HEK293T (cell line): Measurements from ENCODE around the gene ASCL3.
"Not testable (repeated sequence)": the region's sequence is repeated elsewhere in the genome, so short reads cannot be mapped to it uniquely, and the experiment has no call there.

Source experiments
- CTCF ChIA-PET: fragments of 350-600 bp; formaldehyde crosslinking; extraction: SDS; loops from one replicate; lab custom pipeline; 2021; ENCODE audit warnings: antibody characterized with exemption, inconsistent platforms; lab: Yijun Ruan, JAX
- POLR2A ChIA-PET: fragments of 350-600 bp; formaldehyde crosslinking; extraction: SDS; loops from one replicate; lab custom pipeline; 2020; ENCODE audit warnings: antibody characterized with exemption, inconsistent platforms; lab: Yijun Ruan, JAX
- DNase-seq: peaks from one replicate; pipeline ENCODE4 v3.0.0; 2012; ENCODE audit warnings: mixed read lengths; ENCODE audit errors: extremely low spot score
- ARNT ChIP-seq: fragments of 450-650 bp; IDR thresholded peaks from 2 replicates; pipeline ENCODE4 v1.6.1; 2017; ENCODE audit warnings: mild to moderate bottlenecking
- BHLHE40 ChIP-seq: fragments of 450-650 bp; IDR thresholded peaks from 2 replicates; pipeline ENCODE4 v1.6.1; 2016; ENCODE audit warnings: mild to moderate bottlenecking, moderate library complexity, borderline replicate concordance
- CTBP1 ChIP-seq: fragments of 450-650 bp; IDR thresholded peaks from 2 replicates; pipeline ENCODE4 v1.6.1; 2016; ENCODE audit warnings: borderline replicate concordance
- ELF4 ChIP-seq: fragments of 450-650 bp; IDR thresholded peaks from 2 replicates; pipeline ENCODE4 v1.6.1; 2017; ENCODE audit warnings: antibody characterized with exemption
- FOXA1 ChIP-seq: fragments of 450-650 bp; IDR thresholded peaks from 2 replicates; pipeline ENCODE4 v1.6.1; 2016; ENCODE audit warnings: mild to moderate bottlenecking
- FOXK2 ChIP-seq: fragments of 450-650 bp; IDR thresholded peaks from 2 replicates; pipeline ENCODE4 v1.6.1; 2016; ENCODE audit warnings: mild to moderate bottlenecking
- FOXM1 ChIP-seq: fragments of 450-650 bp; IDR thresholded peaks from 2 replicates; pipeline ENCODE4 v1.6.1; 2017; ENCODE audit warnings: mild to moderate bottlenecking, borderline replicate concordance
- HDGF ChIP-seq: fragments of 450-650 bp; IDR thresholded peaks from 2 replicates; pipeline ENCODE4 v1.6.1; 2017; ENCODE audit warnings: antibody characterized with exemption, borderline replicate concordance
- L3MBTL2 ChIP-seq: fragments of 450-650 bp; conservative IDR thresholded peaks from 2 replicates; pipeline ENCODE4 v1.6.1; 2016; ENCODE audit warnings: mild to moderate bottlenecking
- LEF1 ChIP-seq: fragments of 450-650 bp; IDR thresholded peaks from 2 replicates; pipeline ENCODE4 v1.6.1; 2017; ENCODE audit warnings: mild to moderate bottlenecking, borderline replicate concordance
- NFRKB ChIP-seq: fragments of 450-650 bp; IDR thresholded peaks from 2 replicates; pipeline ENCODE4 v1.6.1; 2016; ENCODE audit warnings: mild to moderate bottlenecking, moderate library complexity
- PKNOX1 ChIP-seq: fragments of 450-650 bp; IDR thresholded peaks from 2 replicates; pipeline ENCODE4 v1.6.1; 2016
- SP1 ChIP-seq: fragments of 450-650 bp; IDR thresholded peaks from 2 replicates; pipeline ENCODE4 v1.6.1; 2017
- SUZ12 ChIP-seq: fragments of 450-650 bp; IDR thresholded peaks from 2 replicates; pipeline ENCODE4 v1.6.1; 2016; ENCODE audit warnings: mild to moderate bottlenecking
- TARDBP ChIP-seq: fragments of 450-650 bp; IDR thresholded peaks from 2 replicates; pipeline ENCODE4 v1.6.1; 2016
- ZNF384 ChIP-seq: fragments of 450-650 bp; IDR thresholded peaks from 2 replicates; pipeline ENCODE4 v1.6.1; 2016

Gene ASCL3

GRCh38 chr11:8956860-8957259 is 14.0 kb upstream of the ASCL3 start:
- no peak for DNase-seq
- TF ChIP-seq SP1 (no peak), CTBP1 (no peak), HDGF (no peak), PKNOX1 (no peak), LEF1 (no peak), SUZ12 (no peak), ZNF384 (no peak)
- ChIA-PET POLR2A (interaction anchor here (1.2 kb wide), 1 partner anchor 8 kb away, joined by 4 read pairs; no protein-coding TSS in a partner anchor), CTCF (no interaction called here)

- CTCF ChIA-PET: interaction anchor here (1.1 kb wide), 1 partner anchor 11 kb away, joined by 5 read pairs; no protein-coding TSS in a partner anchor
- POLR2A ChIA-PET: no interaction called here
Observed at GRCh38 chr11:8948886-8949285, 6.1 kb upstream of the ASCL3 start.

GRCh38 chr11:8947230-8947943 is 4.6 kb upstream of the ASCL3 start:
- ChIA-PET POLR2A (no interaction called here), CTCF (interaction anchor here (1.1 kb wide), 1 partner anchor 12 kb away, joined by 5 read pairs; no protein-coding TSS in a partner anchor)
- TF ChIP-seq FOXK2 (no peak), NFRKB (no peak), LEF1 (no peak), ARNT (no peak), FOXA1 (no peak), SP1 (no peak)
- no peak for DNase-seq

More at GRCh38 chr11:8948886-8949285, 6.1 kb upstream of the ASCL3 start:
- DNase-seq: no peak
- TF ChIP-seq FOXM1: no peak
- no peak for TF ChIP-seq FOXA1
- no peak for TF ChIP-seq CTBP1
- no peak for TF ChIP-seq HDGF
- no peak for TF ChIP-seq BHLHE40
- TF ChIP-seq ZNF384: no peak
- no peak for TF ChIP-seq FOXK2
- TF ChIP-seq TARDBP: no peak
- no peak for TF ChIP-seq NFRKB
- no peak for TF ChIP-seq PKNOX1
- no peak for TF ChIP-seq L3MBTL2
- TF ChIP-seq ELF4: no peak
- TF ChIP-seq LEF1: no peak
- TF ChIP-seq SP1: no peak

- TF ChIP-seq HDGF: no peak
- TF ChIP-seq NFRKB: no peak
- no peak for TF ChIP-seq ZNF384
- TF ChIP-seq SP1: no peak
- no peak for TF ChIP-seq ARNT
- no peak for TF ChIP-seq SUZ12
- no peak for TF ChIP-seq FOXM1
- no peak for TF ChIP-seq ELF4
- no peak for DNase-seq
- CTCF ChIA-PET: no interaction called here
- POLR2A ChIA-PET: no interaction called here
Observed at GRCh38 chr11:8941341-8942103, 1.3 kb downstream of the ASCL3 start.

- TF ChIP-seq TARDBP: no peak
- TF ChIP-seq ELF4: no peak
- TF ChIP-seq ZNF384: no peak
- TF ChIP-seq PKNOX1: no peak
- no peak for TF ChIP-seq BHLHE40
- no peak for TF ChIP-seq CTBP1
- no peak for TF ChIP-seq FOXK2
- no peak for TF ChIP-seq FOXA1
- no peak for TF ChIP-seq FOXM1
- no peak for TF ChIP-seq SP1
- TF ChIP-seq L3MBTL2: no peak
- TF ChIP-seq SUZ12: no peak
- TF ChIP-seq NFRKB: no peak
- no peak for TF ChIP-seq LEF1
- no peak for TF ChIP-seq ARNT
- no peak for TF ChIP-seq HDGF
- ChIA-PET POLR2A (no interaction called here), CTCF (no interaction called here)
- DNase-seq: no peak
Observed at GRCh38 chr11:8937659-8938058, 5.2 kb downstream of the ASCL3 start.

GRCh38 chr11:8937159-8937558 is 5.7 kb downstream of the ASCL3 start:
- POLR2A ChIA-PET: no interaction called here
- no peak for DNase-seq
- TF ChIP-seq ARNT: no peak
- no peak for TF ChIP-seq NFRKB
- TF ChIP-seq SUZ12: no peak
- TF ChIP-seq CTBP1: no peak
- TF ChIP-seq ELF4: no peak
- no peak for TF ChIP-seq L3MBTL2
- no peak for TF ChIP-seq FOXK2
- TF ChIP-seq HDGF: no peak
- no peak for TF ChIP-seq BHLHE40
- no peak for TF ChIP-seq FOXA1
- no peak for TF ChIP-seq TARDBP
- no peak for TF ChIP-seq PKNOX1
- TF ChIP-seq ZNF384: no peak
- TF ChIP-seq LEF1: no peak
- no peak for TF ChIP-seq SP1
- TF ChIP-seq FOXM1: no peak
- CTCF ChIA-PET: interaction anchor here (0.6 kb wide), 1 partner anchor 14 kb away, joined by 5 read pairs; no protein-coding TSS in a partner anchor

GRCh38 chr11:8935789-8936188 is 7.0 kb downstream of the ASCL3 start:
- POLR2A ChIA-PET, DNase-seq, CTCF ChIA-PET: not testable (repeated sequence)
